Activated CD8-positive, alpha-beta memory T cell treated with anti-CD3 and anti-CD28 coated beads for 4 hours (primary cell): ENCODE results near the gene NCK2.

Experiments
- DNase-seq, 2 donors: peaks; one replicate each; pipeline ENCODE4 v3.0.0-alpha.2; 2020; ENCODE audit warnings: low read depth in 2 of 2

The NCK2 gene

GRCh38 chr2:105793196-105793975, 48.7 kb downstream of the NCK2 start:
- DNase-seq = no peak

GRCh38 chr2:105794926-105795574, 50.3 kb downstream of the NCK2 start:
- DNase-seq = no peak

- DNase-seq = no peak
These were observed 50.8 kb downstream of the NCK2 start for GRCh38 chr2:105795575-105795934.

GRCh38 chr2:105796131-105796638, 51.5 kb downstream of the NCK2 start:
- no peak for DNase-seq

GRCh38 chr2:105796791-105797190, 52.1 kb downstream of the NCK2 start:
- DNase-seq = no peak

GRCh38 chr2:105797298-105797819, 52.6 kb downstream of the NCK2 start:
- no peak for DNase-seq

- DNase-seq = no peak
These were observed 53.9 kb downstream of the NCK2 start for GRCh38 chr2:105798595-105798994.

GRCh38 chr2:105800036-105800713, 55.5 kb downstream of the NCK2 start:
- DNase-seq = no peak

- DNase-seq = no peak
These were observed 56.4 kb downstream of the NCK2 start for GRCh38 chr2:105800953-105801635.

- no peak for DNase-seq
These were observed 57.2 kb downstream of the NCK2 start for GRCh38 chr2:105801961-105802360.

GRCh38 chr2:105802587-105802986, 57.9 kb downstream of the NCK2 start:
- peak; percentile 51 to 60 for DNase-seq

- no peak for DNase-seq
These were observed 58.6 kb downstream of the NCK2 start for GRCh38 chr2:105803337-105803736.

- DNase-seq = no peak
These were observed 59.1 kb downstream of the NCK2 start for GRCh38 chr2:105803773-105804172.

GRCh38 chr2:105804266-105804665, 59.6 kb downstream of the NCK2 start:
- no peak for DNase-seq

- no peak for DNase-seq
These were observed 62.3 kb downstream of the NCK2 start for GRCh38 chr2:105806996-105807395.

- no peak for DNase-seq
These were observed 63.8 kb downstream of the NCK2 start for GRCh38 chr2:105808423-105809096.

GRCh38 chr2:105809097-105809473, 64.4 kb downstream of the NCK2 start:
- DNase-seq = no peak

- DNase-seq = no peak
These were observed 65.0 kb downstream of the NCK2 start for GRCh38 chr2:105809723-105810122.

GRCh38 chr2:105812180-105813044, 67.7 kb downstream of the NCK2 start:
- no peak for DNase-seq

- no peak for DNase-seq
These were observed 68.3 kb downstream of the NCK2 start for GRCh38 chr2:105813045-105813315.

GRCh38 chr2:105813405-105813804, 68.7 kb downstream of the NCK2 start:
- DNase-seq = no peak
